ENCODE data around the gene LARGE1.

DNA sequence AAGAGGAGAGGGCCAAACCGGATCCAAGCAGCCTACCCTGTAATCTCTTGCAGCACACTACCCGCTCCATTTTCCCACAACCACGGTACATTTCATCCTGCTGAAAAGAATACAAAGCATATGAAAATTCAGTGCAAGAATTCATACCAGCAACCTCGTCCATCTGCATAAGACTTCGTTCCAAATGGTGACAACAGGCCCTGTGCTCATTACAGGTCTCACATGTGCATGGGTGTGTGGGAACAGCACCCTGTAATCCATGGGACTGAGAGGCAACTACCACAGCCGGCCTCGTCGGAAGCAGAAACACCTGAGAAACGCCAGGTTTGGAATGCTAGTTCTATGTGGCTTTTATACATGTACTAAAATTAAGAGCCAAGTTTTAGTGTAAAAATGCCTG lies 52.3 kb downstream of the LARGE1 start:
- TF ChIP-seq, protein P1, sequence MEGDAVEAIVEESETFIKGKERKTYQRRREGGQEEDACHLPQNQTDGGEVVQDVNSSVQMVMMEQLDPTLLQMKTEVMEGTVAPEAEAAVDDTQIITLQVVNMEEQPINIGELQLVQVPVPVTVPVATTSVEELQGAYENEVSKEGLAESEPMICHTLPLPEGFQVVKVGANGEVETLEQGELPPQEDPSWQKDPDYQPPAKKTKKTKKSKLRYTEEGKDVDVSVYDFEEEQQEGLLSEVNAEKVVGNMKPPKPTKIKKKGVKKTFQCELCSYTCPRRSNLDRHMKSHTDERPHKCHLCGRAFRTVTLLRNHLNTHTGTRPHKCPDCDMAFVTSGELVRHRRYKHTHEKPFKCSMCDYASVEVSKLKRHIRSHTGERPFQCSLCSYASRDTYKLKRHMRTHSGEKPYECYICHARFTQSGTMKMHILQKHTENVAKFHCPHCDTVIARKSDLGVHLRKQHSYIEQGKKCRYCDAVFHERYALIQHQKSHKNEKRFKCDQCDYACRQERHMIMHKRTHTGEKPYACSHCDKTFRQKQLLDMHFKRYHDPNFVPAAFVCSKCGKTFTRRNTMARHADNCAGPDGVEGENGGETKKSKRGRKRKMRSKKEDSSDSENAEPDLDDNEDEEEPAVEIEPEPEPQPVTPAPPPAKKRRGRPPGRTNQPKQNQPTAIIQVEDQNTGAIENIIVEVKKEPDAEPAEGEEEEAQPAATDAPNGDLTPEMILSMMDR (IDR thresholded peaks at IDR 0.05) = no peak
- no peak for TF ChIP-seq POLR2A (IDR thresholded peaks at IDR 0.05)

All from body of pancreas (tissue), 4 donors.